K562 (cell line): ENCODE results near the gene OSGIN1. TPM values are rescaled to one million over a fixed set of nuclear protein-coding genes. Genes with fewer than 3 reads are reported as not detected.
A peak's percentile ranks its signal among the peaks of the same experiment; 100 is the strongest.

ENCODE experiments used
- ELK3 ChIP-seq: fragments of 450-650 bp; formaldehyde crosslinking; IDR thresholded peaks from 2 replicates; pipeline ENCODE4 v1.4.0; 2020; ENCODE audit warnings: mild to moderate bottlenecking
- ESRRB ChIP-seq: fragments of 250-450 bp; sonication (Bioruptor Pico); IDR thresholded peaks from 2 replicates; pipeline ENCODE4 v1.5.0; 2020; ENCODE audit warnings: mild to moderate bottlenecking, moderate library complexity, borderline replicate concordance
- GATAD2B ChIP-seq: fragments of 450-650 bp; IDR thresholded peaks from 2 replicates; pipeline ENCODE4 v1.6.1; 2017; ENCODE audit warnings: mild to moderate bottlenecking, borderline replicate concordance
- HDAC2 ChIP-seq: fragments of 450-650 bp; IDR thresholded peaks from 2 replicates; pipeline ENCODE4 v1.6.1; 2016; ENCODE audit warnings: mild to moderate bottlenecking
- HMGN3 ChIP-seq: IDR thresholded peaks from 2 replicates; pipeline ENCODE4 v1.6.1; 2011; ENCODE audit warnings: borderline replicate concordance, low read depth, mild to moderate bottlenecking, mixed read lengths, low read length; ENCODE audit not compliant: insufficient read length; ENCODE audit errors: extremely low read depth
- MEF2A ChIP-seq: IDR thresholded peaks from 2 replicates; pipeline ENCODE4 v1.6.1; 2011; ENCODE audit warnings: low read depth, mild to moderate bottlenecking, low read length, moderate library complexity; ENCODE audit not compliant: control insufficient read depth
- NR2C1 ChIP-seq, 2 experiments: fragments of 450-650 bp; IDR thresholded peaks; 2 replicates each; pipeline ENCODE4 v1.6.1; 2017; ENCODE audit warnings: mild to moderate bottlenecking in 2 of 2, antibody characterized with exemption in 1 of 2, inconsistent platforms in 1 of 2, missing compliant biosample characterization in 1 of 2, missing genetic modification characterization in 1 of 2
- NR3C1 ChIP-seq: sonication (generic); formaldehyde crosslinking; IDR thresholded peaks from 2 replicates; pipeline ENCODE4 v1.8.1; 2022; ENCODE audit warnings: missing genetic modification reagents
- RUNX1 ChIP-seq: sonication (generic); IDR thresholded peaks from 2 replicates; pipeline ENCODE4 v1.6.1; 2016; ENCODE audit warnings: antibody characterized with exemption, low read depth
- ZBTB7A ChIP-seq: IDR thresholded peaks from 2 replicates; pipeline ENCODE4 v1.6.1; 2011; ENCODE audit warnings: low read depth, mild to moderate bottlenecking, low read length, moderate library complexity, borderline replicate concordance; ENCODE audit not compliant: control insufficient read depth
- ZHX1 ChIP-seq: fragments of 150-350 bp; conservative IDR thresholded peaks from 2 replicates; pipeline ENCODE4 v1.6.1; 2014; ENCODE audit warnings: low read length
- ZNF589 ChIP-seq: fragments of 200-800 bp; sonication (Bioruptor generic); IDR thresholded peaks from 2 replicates; pipeline ENCODE4 v1.6.1; 2016; ENCODE audit warnings: low read depth, missing genetic modification characterization, missing compliant biosample characterization
- polyA plus RNA-seq, 8 experiments: library from polyadenylated mRNA; depleted of rRNA in 4 of 8; stranded (reverse) in 5 of 8; unstranded in 3 of 8; fragments of >200 nt; fragmentation: Nextera tagmentation in 2 of 8; fragmentation: Illumina TruSeq in 1 of 8; extraction: Ambion mirVana in 2 of 8; extraction: Trizol in 1 of 8; gene quantifications; 2 replicates each; pipeline versions ENCODE4 v1.2.1 to v1.2.3, GENCODE V29; 2011 to 2014; ENCODE audit warnings: inconsistent platforms in 1 of 8, missing spikeins in 1 of 8
- total RNA-seq, 7 experiments: library from RNA; depleted of rRNA in 6 of 7; stranded (reverse); fragments of >200 nt in 6 of 7; fragmentation: Illumina TruSeq in 2 of 7; extraction: Trizol in 2 of 7; gene quantifications; 2 replicates each; pipeline versions ENCODE4 v1.2.1 to v1.2.3, GENCODE V29; 2011 to 2021; ENCODE audit warnings: low replicate concordance in 1 of 7
- TF ChIP-seq, protein P1 (sequence below), 2 experiments: fragments of 150-350 bp in 1 of 2; IDR thresholded peaks; 2 replicates each; pipeline ENCODE4 v1.6.1; 2012 to 2016; ENCODE audit warnings: low read depth in 2 of 2, low read length in 2 of 2, mild to moderate bottlenecking in 1 of 2, moderate library complexity in 1 of 2

OSGIN1 gene
- total and polyA plus RNA-seq, 9 of the 15 experiments (the other 6 are each of a cell fraction or from before 2014, with no cell fraction given), result 0.03 to 3.6 (median 1.6) TPM

GRCh38 chr16:83952940-83953795, at the start of gene OSGIN1 (continued):
- TF ChIP-seq ZHX1 (no peak), NR3C1 (CRISPR knock-in tag) (no peak), ELK3 (CRISPR knock-in tag) (no peak), MEF2A (0 out of 2 replicates have a peak, but pooled peaks have one; percentile 43), ZNF589 (CRISPR knock-in tag) (no peak), NR2C1 (IDR thresholded peaks at IDR 0.05) (no peak), NR2C1 (tag; IDR thresholded peaks at IDR 0.05) (no peak), HMGN3 (peak; percentile 37), RUNX1 (no peak), ESRRB (CRISPR knock-in tag) (no peak), ZBTB7A (peak; percentile 95), HDAC2 (peak; percentile 79; the same call in 1 of the 2 replicates), GATAD2B (peak; percentile 39; the same call in 1 of the 2 replicates)
- TF ChIP-seq, protein P1, sequence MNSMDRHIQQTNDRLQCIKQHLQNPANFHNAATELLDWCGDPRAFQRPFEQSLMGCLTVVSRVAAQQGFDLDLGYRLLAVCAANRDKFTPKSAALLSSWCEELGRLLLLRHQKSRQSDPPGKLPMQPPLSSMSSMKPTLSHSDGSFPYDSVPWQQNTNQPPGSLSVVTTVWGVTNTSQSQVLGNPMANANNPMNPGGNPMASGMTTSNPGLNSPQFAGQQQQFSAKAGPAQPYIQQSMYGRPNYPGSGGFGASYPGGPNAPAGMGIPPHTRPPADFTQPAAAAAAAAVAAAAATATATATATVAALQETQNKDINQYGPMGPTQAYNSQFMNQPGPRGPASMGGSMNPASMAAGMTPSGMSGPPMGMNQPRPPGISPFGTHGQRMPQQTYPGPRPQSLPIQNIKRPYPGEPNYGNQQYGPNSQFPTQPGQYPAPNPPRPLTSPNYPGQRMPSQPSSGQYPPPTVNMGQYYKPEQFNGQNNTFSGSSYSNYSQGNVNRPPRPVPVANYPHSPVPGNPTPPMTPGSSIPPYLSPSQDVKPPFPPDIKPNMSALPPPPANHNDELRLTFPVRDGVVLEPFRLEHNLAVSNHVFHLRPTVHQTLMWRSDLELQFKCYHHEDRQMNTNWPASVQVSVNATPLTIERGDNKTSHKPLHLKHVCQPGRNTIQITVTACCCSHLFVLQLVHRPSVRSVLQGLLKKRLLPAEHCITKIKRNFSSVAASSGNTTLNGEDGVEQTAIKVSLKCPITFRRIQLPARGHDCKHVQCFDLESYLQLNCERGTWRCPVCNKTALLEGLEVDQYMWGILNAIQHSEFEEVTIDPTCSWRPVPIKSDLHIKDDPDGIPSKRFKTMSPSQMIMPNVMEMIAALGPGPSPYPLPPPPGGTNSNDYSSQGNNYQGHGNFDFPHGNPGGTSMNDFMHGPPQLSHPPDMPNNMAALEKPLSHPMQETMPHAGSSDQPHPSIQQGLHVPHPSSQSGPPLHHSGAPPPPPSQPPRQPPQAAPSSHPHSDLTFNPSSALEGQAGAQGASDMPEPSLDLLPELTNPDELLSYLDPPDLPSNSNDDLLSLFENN (IDR thresholded peaks at IDR 0.05; ENCODE audit: low read depth in 2 of 2, low read length in 2 of 2), result 0 out of 4 replicates have a peak, but pooled peaks of 1 of the 2 experiments have one; percentile 14
